Anterior cingulate cortex (tissue), 58 donors: ENCODE measurements around the gene MYOG.

ENCODE experiments used
- DNase-seq, 58 donors: peaks; one replicate each; lab custom pipeline; 2025; lab: John Stamatoyannopoulos, UW

Gene MYOG

GRCh38 chr1:203051841-203052324 lies 33.9 kb downstream of the MYOG start:
- no peak for DNase-seq

- DNase-seq = no peak
Observed at GRCh38 chr1:203050826-203051225, 35.0 kb downstream of the MYOG start.

- no peak for DNase-seq
Observed at GRCh38 chr1:203049576-203050180, 36.1 kb downstream of the MYOG start.

GRCh38 chr1:203049077-203049476 lies 36.7 kb downstream of the MYOG start:
- no peak for DNase-seq

- no peak for DNase-seq
Observed at GRCh38 chr1:203048555-203049051, 37.2 kb downstream of the MYOG start.

- no peak for DNase-seq
Observed at GRCh38 chr1:203048086-203048485, 37.7 kb downstream of the MYOG start.

- DNase-seq = no peak
Observed at GRCh38 chr1:203046984-203047630, 38.7 kb downstream of the MYOG start.

GRCh38 chr1:203045821-203046594 lies 39.8 kb downstream of the MYOG start:
- peak in 19 of 58 donors; percentile 10 to 66 (median 35) for DNase-seq

GRCh38 chr1:203045336-203045735 lies 40.5 kb downstream of the MYOG start:
- DNase-seq = no peak

- no peak for DNase-seq
Observed at GRCh38 chr1:203044546-203045250, 41.1 kb downstream of the MYOG start.

- DNase-seq = no peak
Observed at GRCh38 chr1:203043830-203044545, 41.8 kb downstream of the MYOG start.

- no peak for DNase-seq
Observed at GRCh38 chr1:203041351-203041932, 44.4 kb downstream of the MYOG start.

GRCh38 chr1:203040513-203041275 lies 45.1 kb downstream of the MYOG start:
- no peak for DNase-seq

- DNase-seq = no peak
Observed at GRCh38 chr1:203039609-203040512, 46.0 kb downstream of the MYOG start.

- peak in 49 of 58 donors; percentile 20 to 85 (median 60) for DNase-seq
Observed at GRCh38 chr1:203038891-203039608, 46.8 kb downstream of the MYOG start.

- peak in 47 of 58 donors; percentile 37 to 91 (median 65) for DNase-seq
Observed at GRCh38 chr1:203038217-203038741, 47.5 kb downstream of the MYOG start.
